ENCODE results near the gene NUP205.
"Not testable (repeated sequence)": the region's sequence is repeated elsewhere in the genome, so short reads cannot be mapped to it uniquely, and the experiment has no call there.

NUP205 gene

DNA sequence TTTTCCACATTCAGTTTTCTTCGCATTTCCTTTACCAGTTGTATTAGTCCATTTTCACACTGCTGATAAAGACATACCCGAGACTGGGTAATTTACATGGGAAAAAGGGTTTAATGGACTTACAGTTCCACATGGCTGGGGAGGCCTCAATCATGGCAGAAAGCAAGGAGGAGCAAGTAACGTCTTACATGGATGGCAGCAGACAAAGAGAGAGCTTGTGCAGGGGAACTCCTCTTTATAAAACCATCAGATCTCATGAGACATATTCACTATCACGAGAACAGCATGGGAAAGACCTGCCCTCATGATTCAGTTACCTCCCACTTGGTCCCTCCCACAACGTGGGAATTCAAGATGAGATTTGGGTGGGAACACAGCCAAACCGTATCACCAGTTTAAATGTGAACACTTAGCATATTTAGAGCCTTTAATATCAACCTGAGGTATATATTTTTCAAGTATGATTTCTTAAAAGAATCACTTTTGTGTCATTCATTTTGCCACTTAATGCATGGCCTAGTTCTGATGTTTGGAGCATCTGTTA, 111.2 kb downstream of the NUP205 start:
- not testable (repeated sequence) for DNase-seq

GRCh38 chr7:135669774-135670173, 112.1 kb downstream of the NUP205 start:
- no peak for DNase-seq

DNA sequence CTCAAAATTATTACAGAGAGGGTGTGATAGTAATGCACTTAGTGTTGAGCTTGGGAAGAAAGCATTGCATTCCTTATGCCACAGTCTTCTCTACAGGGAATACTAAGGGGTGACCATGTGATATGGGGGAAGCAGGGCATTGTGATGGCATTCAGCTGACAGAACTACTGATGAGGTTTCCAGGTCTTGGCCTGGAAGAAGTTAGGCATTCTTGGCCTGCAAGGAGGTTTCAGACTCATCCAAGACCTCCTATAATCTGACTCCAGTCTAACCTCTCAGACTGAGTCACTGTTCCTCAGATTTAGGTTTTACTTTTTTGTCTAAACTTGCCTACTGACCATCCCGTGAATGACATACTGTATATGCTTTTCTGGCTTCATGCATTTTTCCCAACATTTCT, 112.5 kb downstream of the NUP205 start:
- DNase-seq = no peak

GRCh38 chr7:135672560-135673359, 115.0 kb downstream of the NUP205 start:
- peak; percentile 30 for DNase-seq

DNA sequence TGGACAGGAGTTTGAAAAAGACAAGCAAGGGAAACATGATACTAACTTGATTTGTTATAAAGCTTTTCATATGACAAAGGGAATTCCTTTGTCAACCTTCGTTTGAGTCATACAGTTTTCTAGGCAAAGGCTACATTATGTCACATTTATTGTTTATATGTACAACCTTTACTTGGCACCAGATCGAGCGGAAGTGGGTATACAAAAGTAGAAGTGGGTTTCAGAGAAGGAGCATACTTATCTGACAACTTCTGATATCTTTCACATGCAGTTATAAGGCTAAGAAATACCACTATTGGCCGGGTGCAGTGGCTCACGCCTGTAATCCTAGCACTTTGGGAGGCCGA, 115.6 kb downstream of the NUP205 start:
- no peak for DNase-seq

DNA sequence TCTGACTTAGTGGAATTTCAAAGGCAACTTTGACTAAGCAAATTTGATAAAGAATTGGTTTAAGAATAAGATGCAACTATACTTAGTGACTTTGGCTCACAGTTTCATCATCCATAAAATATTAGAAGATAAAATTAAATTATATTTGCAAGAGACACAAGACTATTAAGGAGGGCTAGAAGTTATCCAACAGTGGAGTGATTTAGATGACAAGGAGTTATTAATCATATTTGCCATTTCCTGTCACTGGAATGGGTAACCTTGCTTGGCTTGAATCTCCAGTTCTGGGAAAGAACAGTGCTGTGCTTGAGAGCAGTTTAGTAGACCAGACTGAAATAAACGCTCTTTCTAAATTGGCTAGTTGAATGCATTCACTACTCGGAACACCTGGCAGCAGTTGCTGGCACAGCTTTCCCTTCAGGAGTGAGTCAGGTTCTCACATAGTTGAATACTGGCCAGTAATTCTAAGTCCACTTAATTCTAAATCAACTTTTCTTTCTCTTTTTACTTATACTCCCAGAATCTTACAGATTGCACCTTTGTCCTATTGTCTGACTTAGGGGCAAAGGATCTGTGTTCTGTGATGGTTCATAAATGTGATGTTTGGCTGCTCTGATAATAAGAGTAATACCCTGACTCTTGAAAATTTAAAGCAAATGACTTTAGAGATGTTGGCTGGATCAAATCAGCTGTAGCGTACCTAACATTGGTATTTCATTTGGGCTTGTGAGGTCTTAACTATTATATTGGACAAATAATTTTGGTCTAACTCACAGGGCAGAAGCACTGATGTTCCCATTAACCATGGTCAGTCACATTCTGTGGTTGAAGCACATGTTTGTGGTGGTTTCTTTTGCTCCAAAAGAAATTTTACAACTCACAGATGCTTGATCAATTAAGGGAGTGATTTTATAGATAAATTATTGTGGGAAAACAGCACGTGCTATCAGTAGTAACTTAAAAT, 121.2 kb downstream of the NUP205 start:
- no peak for DNase-seq

DNA sequence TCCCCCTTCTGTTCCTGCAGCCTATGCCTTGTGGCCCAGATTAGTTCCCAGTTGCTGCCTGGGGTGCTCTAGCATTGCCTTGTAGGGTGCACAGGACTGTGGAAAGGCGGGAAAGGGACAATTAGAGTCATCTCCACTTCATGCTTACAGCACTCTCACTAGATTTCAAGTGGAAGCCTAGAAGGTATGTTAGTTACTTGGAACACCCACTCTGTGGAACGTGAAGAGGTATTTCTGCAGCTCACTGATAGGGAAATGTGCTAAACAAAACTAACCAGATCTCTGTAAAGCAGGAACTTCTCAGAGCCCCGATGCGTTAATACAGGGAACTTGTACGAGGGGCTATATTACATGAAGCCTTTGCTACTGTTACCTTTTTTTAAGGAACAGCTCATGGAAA, 124.0 kb downstream of the NUP205 start:
- DNase-seq = no peak

- DNase-seq = no peak
Observed at GRCh38 chr7:135682191-135682590, 124.5 kb downstream of the NUP205 start.

DNA sequence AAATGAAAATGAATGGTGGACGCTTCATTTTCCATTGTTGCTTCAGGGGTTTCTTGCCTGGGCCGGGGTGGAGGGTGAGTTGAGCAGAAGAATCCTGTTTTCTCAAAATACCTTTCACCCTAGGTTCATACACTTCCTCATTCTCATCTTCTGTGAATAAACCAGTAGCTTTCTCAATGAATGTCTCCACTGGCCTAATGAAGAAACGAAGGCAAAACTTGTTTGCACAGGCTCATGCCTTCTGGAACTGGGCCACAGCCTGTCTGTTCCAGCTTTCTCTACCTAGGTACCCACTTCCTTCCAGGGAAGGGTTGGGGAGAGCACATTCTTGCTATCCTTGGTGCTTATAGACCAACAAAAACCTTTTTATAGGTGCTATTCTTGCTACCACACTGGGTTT, 125.9 kb downstream of the NUP205 start:
- no peak for DNase-seq

GRCh38 chr7:135684136-135684535, 126.4 kb downstream of the NUP205 start:
- no peak for DNase-seq

DNA sequence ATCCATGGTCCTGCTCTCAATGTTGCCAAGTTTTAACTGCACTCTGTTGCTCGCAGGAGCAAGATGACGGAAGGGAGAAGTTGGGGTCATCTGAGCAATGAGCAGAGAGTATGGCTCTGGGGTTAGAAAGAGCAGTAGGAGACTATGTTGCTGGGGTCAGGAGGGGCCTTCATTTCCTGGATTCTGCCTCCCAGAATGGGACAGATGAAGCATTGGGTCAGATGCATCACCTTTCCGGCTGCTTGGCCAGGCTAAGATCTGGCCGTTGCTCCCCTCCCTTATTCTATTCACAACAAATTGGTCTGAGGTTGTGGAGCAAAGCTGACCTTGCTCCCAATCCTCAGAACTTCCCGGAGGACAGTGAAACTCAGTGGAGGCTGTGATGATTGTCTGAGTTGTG, 127.0 kb downstream of the NUP205 start:
- no peak for DNase-seq

DNA sequence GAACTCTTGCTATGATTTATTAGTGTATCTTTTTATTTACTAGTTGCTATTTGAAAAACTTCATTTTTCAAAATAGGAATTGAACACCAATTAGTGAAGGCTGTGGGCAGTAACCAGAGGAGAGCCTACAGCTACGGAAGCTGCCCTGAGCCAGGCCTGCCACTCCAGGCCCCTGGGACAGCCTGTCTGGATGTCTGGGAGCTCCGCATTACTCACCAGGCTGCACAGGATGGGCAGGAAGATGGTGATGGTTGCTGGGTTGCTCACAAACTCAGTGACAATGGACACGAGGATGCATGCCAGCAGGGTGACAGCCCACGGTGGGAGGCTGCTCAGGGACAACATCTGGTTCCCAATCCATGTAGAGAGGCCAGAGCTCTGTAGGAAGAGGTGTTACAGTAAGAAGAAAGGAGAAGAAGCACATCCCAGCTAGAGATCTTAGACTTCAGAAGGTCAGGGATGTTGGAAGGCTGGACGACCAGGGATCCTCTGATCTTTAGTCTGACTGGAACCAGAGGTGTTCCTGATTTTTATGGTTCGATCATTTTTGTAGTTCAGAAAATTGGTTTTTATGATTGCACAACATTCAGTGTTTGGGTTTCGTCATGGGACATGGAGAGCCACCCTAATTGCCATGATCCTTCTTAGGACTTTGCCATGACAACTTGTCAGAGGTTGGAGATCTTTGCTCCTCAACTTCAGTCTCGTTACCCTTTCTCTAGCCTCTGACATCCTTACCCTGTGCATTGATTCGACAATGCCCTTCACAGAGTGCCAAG, 127.8 kb downstream of the NUP205 start:
- no peak for DNase-seq

DNA sequence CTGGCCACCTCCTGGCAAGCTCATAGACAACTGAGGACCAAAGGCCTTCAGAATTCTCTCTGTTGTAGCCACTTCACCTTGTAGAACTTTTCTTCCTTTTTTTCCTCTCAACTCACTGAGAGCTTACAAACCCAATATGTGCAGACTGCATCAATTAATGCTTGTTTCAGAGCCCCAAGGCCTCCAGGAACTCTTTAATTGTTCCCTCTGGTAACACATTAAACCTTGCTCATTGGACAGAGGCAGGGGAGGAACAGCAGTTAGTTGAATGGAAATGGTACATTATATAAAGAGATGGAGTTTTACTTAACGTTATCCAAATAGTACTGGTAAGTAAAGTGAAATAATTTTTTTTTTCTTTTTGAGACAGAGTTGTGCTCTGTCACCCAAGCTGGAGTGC, 129.7 kb downstream of the NUP205 start:
- DNase-seq = no peak

DNA sequence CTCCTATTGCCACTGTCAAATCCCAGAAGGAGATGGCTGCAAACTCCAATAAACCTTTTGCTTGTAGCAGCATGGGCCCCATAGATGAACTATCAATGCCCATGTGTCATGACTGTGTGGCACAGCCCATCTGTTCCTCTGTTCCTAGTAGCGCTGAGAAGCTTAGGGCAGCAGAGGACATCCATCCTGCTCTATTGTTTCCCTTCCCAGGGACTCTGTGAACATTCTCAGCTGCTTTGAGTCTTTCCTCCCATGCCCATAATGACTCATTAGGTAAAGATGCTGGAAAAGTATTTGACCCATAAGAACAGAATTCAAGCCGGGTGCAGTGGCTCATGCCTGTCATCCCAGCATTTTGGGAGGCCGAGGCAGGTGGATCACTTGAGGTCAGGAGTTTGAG, 132.8 kb downstream of the NUP205 start:
- DNase-seq = no peak

DNA sequence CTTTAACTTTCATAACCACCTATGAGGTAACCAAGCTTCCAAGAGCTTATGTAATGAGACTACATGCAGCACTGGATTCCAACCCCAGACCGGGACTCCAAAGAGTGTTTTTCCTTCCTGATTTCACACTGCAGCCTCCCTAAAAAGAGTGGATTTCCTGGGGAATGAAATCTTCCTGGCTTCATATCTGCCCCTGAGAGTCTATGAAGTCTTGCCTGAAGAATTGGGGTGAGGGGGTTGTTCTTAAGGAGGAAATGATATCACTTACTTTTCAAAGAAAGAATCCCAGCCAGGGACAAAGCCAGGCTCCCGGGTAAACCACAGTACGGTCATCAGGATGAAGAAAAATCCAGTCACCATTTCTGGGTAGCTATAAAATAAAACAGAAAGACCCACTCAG, 134.3 kb downstream of the NUP205 start:
- DNase-seq = no peak

- DNase-seq = not testable (repeated sequence)
Observed at GRCh38 chr7:135692606-135693005, 134.9 kb downstream of the NUP205 start.

- no peak for DNase-seq
Observed at GRCh38 chr7:135693558-135693957, 135.8 kb downstream of the NUP205 start.

GRCh38 chr7:135697276-135698049, 139.7 kb downstream of the NUP205 start:
- no peak for DNase-seq

All from NCI-H2227 treated with DMSO at 0.1 percent for 48 hours (cell line).